22Rv1 (cell line): Measurements from ENCODE around the gene WWOX.

ENCODE experiments used
- CTCF ChIP-seq: fragments of 450-650 bp; IDR thresholded peaks from 2 replicates; pipeline ENCODE4 v1.5.1; 2017; ENCODE audit warnings: mild to moderate bottlenecking
- ZFX ChIP-seq: fragments of 450-650 bp; IDR thresholded peaks from 2 replicates; pipeline ENCODE4 v1.6.1; 2017; ENCODE audit warnings: antibody characterized with exemption, borderline replicate concordance

- TF ChIP-seq CTCF = no peak
- no peak for TF ChIP-seq ZFX
These were observed 820.4 kb downstream of the WWOX start for GRCh38 chr16:78919852-78920251.
